ENCODE results near the gene IFNG. TPM values are rescaled to one million over a fixed set of nuclear protein-coding genes. Genes with fewer than 3 reads are reported as not detected.

IFNG gene
- total and polyA plus RNA-seq, 8 donors, result not detected

DNA sequence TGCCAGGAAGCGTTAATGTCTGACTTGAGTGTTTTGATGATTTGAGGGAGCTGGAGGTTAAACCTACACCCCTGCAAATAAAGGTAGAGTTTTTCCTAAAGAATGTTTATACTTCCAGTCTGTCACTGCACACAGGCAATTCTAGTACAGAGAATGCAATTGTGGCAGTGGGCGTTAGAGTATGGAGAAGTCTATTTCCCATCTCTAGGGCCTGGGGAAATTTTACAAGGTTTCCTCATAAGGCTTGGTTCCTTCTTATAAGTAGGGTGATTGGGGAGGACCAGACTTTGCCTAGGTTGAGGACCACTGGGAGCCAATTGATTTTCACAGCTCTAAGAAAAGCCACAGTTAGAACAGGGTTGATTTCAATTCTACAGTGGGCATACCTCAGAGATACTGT, 44.3 kb downstream of the IFNG start:
- H3K9me3 ChIP-seq, result no peaks in the 10 kb centered on the region
- DNase-seq, result no peak
- 81 to 96% (median 86%) methylated on average over 2 of the region's 2 CpGs for WGBS, 5 donors
- no peaks in the 10 kb centered on the region for H3K27me3 ChIP-seq
- H3K4me3 ChIP-seq, result no peak overlapping the region
- H3K27ac ChIP-seq, result no peak overlapping the region
- intact Hi-C loops (cut with DNase I; ENCODE audit: low total_unique reads), result no loop called here
- TF ChIP-seq POLR2AphosphoS5 (IDR thresholded peaks at IDR 0.05), result no peak
- TF ChIP-seq EP300 (IDR thresholded peaks at IDR 0.05), result no peak
- no peak for TF ChIP-seq POLR2A (IDR thresholded peaks at IDR 0.05)
- TF ChIP-seq, protein P1, sequence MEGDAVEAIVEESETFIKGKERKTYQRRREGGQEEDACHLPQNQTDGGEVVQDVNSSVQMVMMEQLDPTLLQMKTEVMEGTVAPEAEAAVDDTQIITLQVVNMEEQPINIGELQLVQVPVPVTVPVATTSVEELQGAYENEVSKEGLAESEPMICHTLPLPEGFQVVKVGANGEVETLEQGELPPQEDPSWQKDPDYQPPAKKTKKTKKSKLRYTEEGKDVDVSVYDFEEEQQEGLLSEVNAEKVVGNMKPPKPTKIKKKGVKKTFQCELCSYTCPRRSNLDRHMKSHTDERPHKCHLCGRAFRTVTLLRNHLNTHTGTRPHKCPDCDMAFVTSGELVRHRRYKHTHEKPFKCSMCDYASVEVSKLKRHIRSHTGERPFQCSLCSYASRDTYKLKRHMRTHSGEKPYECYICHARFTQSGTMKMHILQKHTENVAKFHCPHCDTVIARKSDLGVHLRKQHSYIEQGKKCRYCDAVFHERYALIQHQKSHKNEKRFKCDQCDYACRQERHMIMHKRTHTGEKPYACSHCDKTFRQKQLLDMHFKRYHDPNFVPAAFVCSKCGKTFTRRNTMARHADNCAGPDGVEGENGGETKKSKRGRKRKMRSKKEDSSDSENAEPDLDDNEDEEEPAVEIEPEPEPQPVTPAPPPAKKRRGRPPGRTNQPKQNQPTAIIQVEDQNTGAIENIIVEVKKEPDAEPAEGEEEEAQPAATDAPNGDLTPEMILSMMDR (IDR thresholded peaks at IDR 0.05), result no peak
- H3K4me1 ChIP-seq, result no peaks in the 10 kb centered on the region
- no peaks in the 10 kb centered on the region for H3K36me3 ChIP-seq

DNA sequence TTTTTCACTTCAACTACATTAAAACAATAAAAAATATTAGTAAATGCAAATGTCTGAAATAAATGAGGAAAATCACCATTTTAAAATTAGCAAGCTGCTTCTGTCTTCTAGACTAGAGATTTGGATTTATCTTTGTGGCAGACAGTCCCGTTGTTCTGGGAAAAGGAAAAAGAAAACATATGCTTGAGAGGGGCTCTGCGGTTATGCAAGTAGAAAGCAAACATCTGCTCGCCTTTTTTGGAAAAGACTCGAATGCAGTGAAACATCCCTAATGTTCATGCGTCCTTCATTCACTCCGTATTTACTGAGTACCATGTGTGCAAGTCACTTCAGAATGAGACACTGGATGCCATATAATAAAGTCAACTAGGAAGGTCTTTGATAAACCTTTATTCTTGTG, 44.9 kb downstream of the IFNG start:
- Histone ChIP-seq H3K27ac (no peak overlapping the region), H3K4me3 (no peak overlapping the region), H3K9me3 (no peaks in the 10 kb centered on the region), H3K4me1 (no peaks in the 10 kb centered on the region), H3K27me3 (no peaks in the 10 kb centered on the region), H3K36me3 (no peaks in the 10 kb centered on the region)
- 74 to 85% (median 79%) methylated on average over 6 of the region's 6 CpGs for WGBS, 5 donors
- peak in 1 of 2 donors; percentile 24 for DNase-seq
- TF ChIP-seq EP300 (IDR thresholded peaks at IDR 0.05) (no peak), POLR2AphosphoS5 (IDR thresholded peaks at IDR 0.05) (no peak), POLR2A (IDR thresholded peaks at IDR 0.05) (no peak)
- TF ChIP-seq, protein P1 (IDR thresholded peaks at IDR 0.05), result no peak
- intact Hi-C loops (cut with DNase I; ENCODE audit: low total_unique reads), result no loop called here

DNA sequence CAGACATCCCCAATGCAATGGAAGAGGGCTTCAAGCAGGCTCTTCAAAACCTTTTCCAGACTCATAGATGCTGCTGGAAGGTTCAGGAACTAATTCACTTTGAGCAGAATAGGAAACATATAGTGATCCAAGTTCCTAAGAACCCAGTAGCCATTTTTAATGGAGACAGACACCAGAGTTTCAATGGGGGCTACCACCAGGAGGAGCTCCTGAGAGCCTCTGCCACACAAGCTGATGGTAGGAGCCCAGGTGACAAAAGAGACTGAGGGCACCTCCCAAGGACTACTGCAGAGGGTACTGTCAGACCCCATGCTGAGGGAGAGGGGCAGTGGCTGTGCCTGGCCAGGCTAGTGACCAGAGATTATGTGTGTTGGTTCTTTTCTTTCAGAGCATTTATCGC, 45.9 kb downstream of the IFNG start:
- no peaks in the 10 kb centered on the region for H3K9me3 ChIP-seq
- H3K4me1 ChIP-seq, result no peaks in the 10 kb centered on the region
- 0 to 64% (median 39%) methylated on average over 1 of the region's 1 CpG for WGBS, 5 donors
- no peaks in the 10 kb centered on the region for H3K27me3 ChIP-seq
- TF ChIP-seq EP300 (IDR thresholded peaks at IDR 0.05) (no peak), POLR2A (IDR thresholded peaks at IDR 0.05) (no peak), POLR2AphosphoS5 (IDR thresholded peaks at IDR 0.05) (no peak)
- TF ChIP-seq, protein P1 (IDR thresholded peaks at IDR 0.05), result no peak
- no peak overlapping the region for H3K4me3 ChIP-seq
- H3K27ac ChIP-seq, result no peak overlapping the region
- no peaks in the 10 kb centered on the region for H3K36me3 ChIP-seq
- DNase-seq, result no peak
- intact Hi-C loops (cut with DNase I; ENCODE audit: low total_unique reads), result no loop called here

DNA sequence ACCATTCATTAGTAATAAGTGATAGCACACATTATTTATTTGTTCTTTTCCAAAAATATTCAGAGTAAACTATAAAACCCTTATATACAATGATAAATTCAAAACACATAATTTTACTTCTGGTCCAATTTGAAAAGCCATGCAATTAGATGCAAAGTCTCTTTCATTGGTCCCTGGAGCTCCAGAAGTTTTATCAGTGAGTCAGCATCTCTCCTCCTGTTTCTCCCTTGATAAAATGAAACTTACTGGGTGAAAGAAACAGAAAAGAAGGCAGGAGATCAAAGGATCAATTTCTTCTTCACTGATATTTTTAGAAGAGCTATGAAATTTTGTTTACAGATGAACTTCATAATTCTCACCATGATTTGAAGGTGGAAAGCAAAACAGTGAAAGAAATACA, 47.5 kb downstream of the IFNG start:
- no peak for TF ChIP-seq EP300 (IDR thresholded peaks at IDR 0.05)
- TF ChIP-seq POLR2AphosphoS5 (IDR thresholded peaks at IDR 0.05), result no peak
- no peak for TF ChIP-seq POLR2A (IDR thresholded peaks at IDR 0.05)
- TF ChIP-seq, protein P1 (IDR thresholded peaks at IDR 0.05), result no peak
- intact Hi-C loops (cut with DNase I; ENCODE audit: low total_unique reads), result no loop called here
- no peaks in the 10 kb centered on the region for H3K27me3 ChIP-seq
- H3K36me3 ChIP-seq, result no peaks in the 10 kb centered on the region
- H3K4me1 ChIP-seq, result no peaks in the 10 kb centered on the region
- H3K4me3 ChIP-seq, result no peak overlapping the region
- H3K27ac ChIP-seq, result no peak overlapping the region
- H3K9me3 ChIP-seq, result no peaks in the 10 kb centered on the region
- no peak for DNase-seq
